Measurements from ENCODE around the gene PIK3R3.

The PIK3R3 gene

DNA sequence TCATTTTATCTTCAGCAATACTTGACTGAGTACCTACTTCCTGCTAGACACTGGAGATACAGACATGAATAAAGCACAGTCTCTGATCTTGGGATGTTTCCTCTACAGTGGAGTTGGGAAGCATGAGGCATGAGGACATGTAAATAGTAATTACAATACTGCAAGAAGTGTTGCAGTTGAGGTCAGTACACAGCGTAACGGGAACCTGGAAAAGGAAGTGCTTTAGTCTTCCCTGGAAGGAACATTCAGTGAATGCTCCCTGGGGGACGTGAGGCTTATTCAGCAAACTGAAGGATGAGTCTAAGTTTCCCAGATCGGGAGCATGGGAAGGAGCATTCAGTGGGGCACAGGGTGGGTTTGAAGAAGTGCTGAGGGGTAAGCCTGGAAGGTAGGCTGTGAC, 112.4 kb downstream of the PIK3R3 start:
- DNase-seq = no peak

DNA sequence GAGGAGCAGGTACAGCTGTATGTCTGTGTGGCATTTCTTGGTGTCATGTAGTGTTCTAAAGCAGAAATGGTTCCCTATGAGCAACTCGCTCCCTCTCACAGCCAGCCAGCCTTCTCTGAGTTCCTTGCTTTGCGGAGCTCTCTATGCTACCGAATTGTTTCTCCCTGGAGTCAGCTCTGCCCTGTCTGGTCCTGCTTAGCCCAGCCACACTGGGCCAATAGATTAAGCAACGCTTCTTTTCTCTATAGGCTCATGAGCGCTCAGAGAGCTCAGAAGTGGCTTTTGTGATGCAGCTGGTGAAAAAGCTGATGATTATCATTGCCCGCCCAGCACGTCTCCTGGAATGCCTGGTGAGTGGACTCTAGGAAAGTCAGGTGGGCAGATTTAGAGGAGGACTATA, 113.1 kb downstream of the PIK3R3 start:
- DNase-seq = no peak

DNA sequence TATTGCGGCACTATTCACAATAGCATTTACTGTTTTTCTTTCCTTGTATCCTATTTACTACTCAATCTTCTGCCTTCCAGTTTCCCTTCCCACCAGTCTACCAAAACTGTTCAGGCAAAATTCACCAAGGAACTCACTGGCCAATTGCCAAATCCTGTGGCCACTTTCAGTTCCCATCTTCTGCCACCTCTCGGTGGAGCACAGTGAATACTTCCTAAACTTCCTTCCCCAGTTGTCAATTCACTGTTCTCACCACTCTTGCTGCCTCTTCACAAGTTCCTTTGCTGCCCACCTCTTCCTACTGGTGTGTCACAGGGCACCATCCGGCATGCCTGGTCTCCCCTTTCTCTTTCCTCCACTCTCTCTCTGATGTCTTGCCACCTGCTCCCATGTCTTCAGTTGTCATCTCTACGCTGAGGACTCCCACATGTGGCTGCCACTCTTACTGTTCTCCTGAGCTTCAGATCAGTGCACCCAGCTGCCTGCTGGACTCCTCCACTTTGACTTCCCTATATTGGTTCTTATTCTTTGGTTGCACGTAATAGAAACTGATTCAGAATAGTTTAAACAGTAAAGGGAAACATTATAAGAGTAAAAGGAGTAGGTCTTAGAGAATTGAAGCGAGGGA, 114.4 kb downstream of the PIK3R3 start:
- DNase-seq = no peak

DNA sequence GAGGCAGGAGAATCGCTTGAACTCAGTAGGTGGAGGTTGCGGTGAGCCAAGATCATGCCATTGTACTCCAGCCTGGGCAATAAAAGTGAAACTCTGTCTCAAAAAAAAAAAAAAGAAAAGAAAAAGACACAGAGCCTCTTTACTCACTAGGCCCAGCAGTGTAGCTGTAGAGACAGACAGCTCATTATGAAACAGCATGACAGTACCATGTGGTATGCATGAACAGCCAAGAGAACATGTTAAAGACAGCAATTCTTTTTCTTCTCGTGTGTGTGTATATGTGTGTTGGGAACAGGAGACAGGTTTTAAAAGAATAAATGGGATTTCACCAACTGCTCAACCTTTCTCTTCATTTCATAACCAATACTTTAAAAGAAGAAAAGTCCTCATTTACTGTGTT, 118.8 kb downstream of the PIK3R3 start:
- DNase-seq = no peak

GRCh38 chr1:46012236-46012635, 120.2 kb downstream of the PIK3R3 start:
- no peak for DNase-seq

DNA sequence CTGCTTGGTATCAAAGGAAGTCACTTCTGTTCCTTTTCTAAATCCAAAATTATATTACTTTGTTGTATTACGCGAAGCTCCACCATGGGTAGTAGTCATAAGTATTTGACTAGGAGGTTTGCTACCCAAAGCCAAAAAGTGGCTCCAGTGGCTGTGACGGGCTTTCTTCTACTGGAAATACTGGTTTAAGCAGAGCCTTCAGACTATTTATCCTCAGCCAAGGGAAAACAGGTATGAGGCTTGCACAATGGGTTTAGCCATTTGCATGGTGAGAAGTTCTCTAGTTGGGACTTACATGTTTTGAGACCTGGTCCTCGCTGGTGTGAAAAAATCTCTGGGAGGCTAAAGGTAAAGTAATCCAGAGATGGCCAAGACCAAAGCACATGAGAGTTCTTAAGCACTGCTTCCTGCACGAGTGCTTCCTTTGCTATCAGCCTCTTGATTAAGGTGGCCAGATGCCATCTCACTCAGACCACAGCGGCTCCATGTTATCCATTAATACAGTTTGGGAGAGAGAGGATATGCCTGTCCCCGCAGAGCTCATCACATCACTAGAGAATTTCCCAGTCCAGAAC, 121.2 kb downstream of the PIK3R3 start:
- DNase-seq = no peak

- no peak for DNase-seq
These were observed 121.8 kb downstream of the PIK3R3 start for GRCh38 chr1:46010611-46011010.

DNA sequence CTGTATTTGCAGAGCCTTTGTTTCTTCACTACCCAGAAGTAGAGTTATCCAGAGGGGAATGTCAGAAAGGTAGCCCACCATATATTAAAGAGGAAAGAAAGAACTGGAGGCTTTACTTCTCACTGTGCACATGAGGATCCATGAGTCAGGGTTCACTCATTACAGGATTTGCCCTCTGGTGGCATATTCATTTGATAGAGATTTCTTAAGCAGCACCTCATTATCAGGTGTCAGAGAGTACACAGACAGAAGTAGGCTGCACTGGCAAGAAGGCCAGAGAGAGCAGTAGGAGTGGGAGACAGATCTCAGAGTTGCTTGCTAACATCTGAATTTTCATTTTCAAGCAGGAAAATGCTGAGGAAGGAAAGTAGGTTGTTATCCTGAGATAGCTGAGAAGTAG, 123.8 kb downstream of the PIK3R3 start:
- no peak for DNase-seq

GRCh38 chr1:46005594-46005993, 126.8 kb downstream of the PIK3R3 start:
- DNase-seq = no peak

GRCh38 chr1:46004492-46004891, 127.9 kb downstream of the PIK3R3 start:
- no peak for DNase-seq

GRCh38 chr1:46003315-46003714, 129.1 kb downstream of the PIK3R3 start:
- no peak for DNase-seq

GRCh38 chr1:46002551-46003150, 129.8 kb downstream of the PIK3R3 start:
- no peak for DNase-seq

GRCh38 chr1:46001081-46001785, 131.2 kb downstream of the PIK3R3 start:
- DNase-seq = no peak

DNA sequence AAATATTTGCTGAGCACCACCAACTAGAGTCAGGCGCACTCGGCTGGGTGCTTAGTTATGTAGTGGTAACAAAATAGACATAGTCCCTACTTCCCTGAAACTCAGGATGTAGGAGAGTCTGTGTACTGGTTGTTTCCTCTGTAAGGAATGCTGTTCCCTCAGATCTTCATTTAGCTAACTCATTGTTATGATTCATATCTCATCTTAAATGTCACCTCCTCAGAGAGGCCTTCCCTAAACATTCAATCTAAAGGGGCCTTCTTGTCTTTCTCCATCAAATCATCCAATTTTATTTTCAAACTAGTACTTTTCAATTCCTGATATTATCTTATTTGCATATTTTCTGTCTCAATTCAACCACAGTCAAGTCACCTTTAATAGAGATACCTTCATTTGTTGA, 132.9 kb downstream of the PIK3R3 start:
- DNase-seq = no peak

GRCh38 chr1:45998020-45998617, 134.3 kb downstream of the PIK3R3 start:
- DNase-seq = no peak

- DNase-seq = no peak
These were observed 137.1 kb downstream of the PIK3R3 start for GRCh38 chr1:45995298-45995697.

GRCh38 chr1:45994423-45994822, 138.0 kb downstream of the PIK3R3 start:
- no peak for DNase-seq

Data from NCI-H187 (cell line).